ENCODE results near the gene GLP2R. TPM values are rescaled to one million over a fixed set of nuclear protein-coding genes. Genes with fewer than 3 reads are reported as not detected.

Gene GLP2R
- total RNA-seq, 4 donors from 2014 or later: 0.21 to 0.87 (median 0.59) TPM; not detected in 1

GRCh38 chr17:9899280-9900043 is 73.7 kb downstream of the GLP2R start:
- no peaks in the 10 kb centered on the region for H3K27me3 ChIP-seq
- peaks cover 0 to 7% (median 0%) of the 10 kb centered on the region in 4 donors for H3K9me3 ChIP-seq
- TF ChIP-seq EP300 (IDR thresholded peaks at IDR 0.05) (peak in 1 of 2 donors; percentile 30), POLR2A (IDR thresholded peaks at IDR 0.05) (no peak), CTCF (IDR thresholded peaks at IDR 0.05) (no peak)
- 69 to 72% methylated on average over 21 of the region's 21 CpGs for WGBS, 2 donors
- DNase-seq (ENCODE audit: low spot score in 2 of 2): peak; percentile 35 to 50
- peaks cover 0 to 19% (median 11%) of the 10 kb centered on the region in 4 donors for H3K4me1 ChIP-seq
- peak overlapping the region in 2 of 4 donors; percentile 29 to 76 for H3K27ac ChIP-seq
- no peak overlapping the region for H3K4me3 ChIP-seq
- H3K36me3 ChIP-seq: no peaks in the 10 kb centered on the region

GRCh38 chr17:9900044-9900594 is 74.4 kb downstream of the GLP2R start:
- H3K4me1 ChIP-seq: peaks cover 0 to 19% (median 11%) of the 10 kb centered on the region in 4 donors
- TF ChIP-seq POLR2A (IDR thresholded peaks at IDR 0.05) (no peak), EP300 (IDR thresholded peaks at IDR 0.05) (no peak), CTCF (IDR thresholded peaks at IDR 0.05) (no peak)
- 36 to 44% methylated on average over 8 of the region's 8 CpGs for WGBS, 2 donors
- H3K9me3 ChIP-seq: peaks cover 0 to under 1% (median 0%) of the 10 kb centered on the region in 4 donors
- H3K36me3 ChIP-seq: no peaks in the 10 kb centered on the region
- DNase-seq (ENCODE audit: low spot score in 2 of 2): no peak
- no peaks in the 10 kb centered on the region for H3K27me3 ChIP-seq
- peak overlapping the region in 3 of 4 donors; percentile 29 to 76 (median 34) for H3K27ac ChIP-seq
- no peak overlapping the region for H3K4me3 ChIP-seq

- no peaks in the 10 kb centered on the region for H3K36me3 ChIP-seq
- no peak overlapping the region for H3K4me3 ChIP-seq
- TF ChIP-seq EP300 (IDR thresholded peaks at IDR 0.05): peak in 1 of 2 donors; percentile 20
- TF ChIP-seq POLR2A (IDR thresholded peaks at IDR 0.05): no peak
- TF ChIP-seq CTCF (IDR thresholded peaks at IDR 0.05): no peak
- peak overlapping the region in 3 of 4 donors; percentile 29 to 76 (median 62) for H3K27ac ChIP-seq
- WGBS, 2 donors: 40 to 57% methylated on average over 8 of the region's 8 CpGs
- no peaks in the 10 kb centered on the region for H3K27me3 ChIP-seq
- DNase-seq (ENCODE audit: low spot score in 2 of 2): peak in 1 of 2 donors; percentile 13
- no peaks in the 10 kb centered on the region for H3K9me3 ChIP-seq
- H3K4me1 ChIP-seq: peaks cover 0 to 19% (median 11%) of the 10 kb centered on the region in 4 donors
These were observed 75.1 kb downstream of the GLP2R start for GRCh38 chr17:9900784-9901183.

GRCh38 chr17:9902120-9902519 is 76.4 kb downstream of the GLP2R start:
- no peak overlapping the region for H3K4me3 ChIP-seq
- no peaks in the 10 kb centered on the region for H3K9me3 ChIP-seq
- no peaks in the 10 kb centered on the region for H3K36me3 ChIP-seq
- H3K27me3 ChIP-seq: no peaks in the 10 kb centered on the region
- no peak overlapping the region for H3K27ac ChIP-seq
- no peak for TF ChIP-seq CTCF (IDR thresholded peaks at IDR 0.05)
- TF ChIP-seq POLR2A (IDR thresholded peaks at IDR 0.05): no peak
- no peak for TF ChIP-seq EP300 (IDR thresholded peaks at IDR 0.05)
- 19 to 33% methylated on average over 2 of the region's 2 CpGs for WGBS, 2 donors
- no peak for DNase-seq (ENCODE audit: low spot score in 2 of 2)
- peaks cover 0 to 19% (median 11%) of the 10 kb centered on the region in 4 donors for H3K4me1 ChIP-seq
